Endodermal cell (in vitro differentiated cells): ENCODE measurements around the gene PRMT9. TPM values are rescaled to one million over a fixed set of nuclear protein-coding genes. Genes with fewer than 3 reads are reported as not detected.

Experiments
- DNase-seq: peaks from one replicate; pipeline ENCODE4 v3.0.0-alpha.2; 2017
- H3K27ac ChIP-seq: 2 replicates; pipeline ENCODE4 v1.5.1; 2013; ENCODE audit warnings: mild to moderate bottlenecking, low read depth, low read length, moderate library complexity
- H3K27me3 ChIP-seq: 2 replicates; pipeline ENCODE4 v1.6.1; 2013; ENCODE audit warnings: mild to moderate bottlenecking, low read length, moderate library complexity; ENCODE audit not compliant: insufficient read depth, control insufficient read depth, poor library complexity, severe bottlenecking
- H3K36me3 ChIP-seq: 2 replicates; pipeline ENCODE4 v1.7.0; 2013; ENCODE audit warnings: mild to moderate bottlenecking, low read length, moderate library complexity; ENCODE audit not compliant: control insufficient read depth, insufficient read depth
- H3K4me1 ChIP-seq: one replicate; pipeline ENCODE4 v1.7.0; 2013; ENCODE audit warnings: low read length; ENCODE audit not compliant: control insufficient read depth, insufficient read depth
- H3K4me3 ChIP-seq: 2 replicates; pipeline ENCODE4 v1.5.1; 2013; ENCODE audit warnings: mild to moderate bottlenecking, low read length, moderate library complexity
- H3K9ac ChIP-seq: 2 replicates; pipeline ENCODE4 v1.6.1; 2013; ENCODE audit warnings: mild to moderate bottlenecking, low read length, moderate library complexity; ENCODE audit not compliant: poor library complexity, severe bottlenecking; ENCODE audit errors: extremely low read depth
- H3K9me3 ChIP-seq: 2 replicates; pipeline ENCODE4 v1.6.1; 2013; ENCODE audit warnings: mild to moderate bottlenecking, low read length, moderate library complexity; ENCODE audit not compliant: control insufficient read depth
- H3K27ac Mint-ChIP-seq: 2 replicates; pipeline ENCODE4 v1.8.0; 2020; ENCODE audit warnings: mixed read lengths
- H3K27me3 Mint-ChIP-seq: 2 replicates; pipeline ENCODE4 v1.8.0; 2021; ENCODE audit warnings: mild to moderate bottlenecking, mixed read lengths; ENCODE audit not compliant: insufficient read depth
- H3K36me3 Mint-ChIP-seq: 2 replicates; pipeline ENCODE4 v1.8.0; 2020; ENCODE audit warnings: low read depth, mixed read lengths
- H3K4me1 Mint-ChIP-seq: 2 replicates; pipeline ENCODE4 v1.8.0; 2020; ENCODE audit warnings: mixed read lengths
- H3K4me3 Mint-ChIP-seq: 2 replicates; pipeline ENCODE4 v1.8.0; 2020; ENCODE audit warnings: mild to moderate bottlenecking, moderate library complexity, mixed read lengths
- H3K9me3 Mint-ChIP-seq: 2 replicates; pipeline ENCODE4 v1.8.0; 2020; ENCODE audit warnings: mild to moderate bottlenecking, mixed read lengths
- CTCF ChIP-seq: fragments of 200-600 bp; sonication (generic); conservative IDR thresholded peaks from 2 replicates; pipeline ENCODE4 v1.5.0; 2021; ENCODE audit warnings: antibody characterized with exemption, mild to moderate bottlenecking
- WGBS, 2 experiments: methylation state at CpG; one replicate each; pipeline versions ENCODE4 v1.1.5 to v1.1.7; 2013; ENCODE audit warnings: missing lambda C conversion rate in 2 of 2, mixed read lengths in 1 of 2; ENCODE audit not compliant: insufficient coverage in 1 of 2, insufficient read length in 1 of 2; 5-methylcytosine and 5-hydroxymethylcytosine counted together
- total RNA-seq, 2 donors: library from RNA; stranded (reverse); fragmentation: NEBNext Ultra II Directional in 1 of 2; extraction: Animal tissue kit (Norgen Biotek cat#: 25700) in 1 of 2; gene quantifications; 2 replicates in 1 of 2; 3 replicates in 1 of 2; pipeline ENCODE4 v1.2.1, GENCODE V29; 2021

The PRMT9 gene
- total RNA-seq, 2 donors from 2014 or later: 15.3 to 17.3 TPM

- DNase-seq: no peak
- Histone ChIP-seq H3K36me3 (no peaks in the 10 kb centered on the region), H3K9me3 (no peaks in the 10 kb centered on the region), H3K27ac (no peak overlapping the region), H3K27me3 (peaks cover 27% of the 10 kb centered on the region), H3K4me3 (no peak overlapping the region), H3K9ac (no peak overlapping the region), H3K4me1 (peaks cover 3% of the 10 kb centered on the region)
- TF ChIP-seq CTCF: no peak
- Mint-ChIP-seq H3K9me3 (no peaks in the 10 kb centered on the region), H3K27ac (no peak overlapping the region), H3K4me3 (no peak overlapping the region), H3K27me3 (peaks cover 13% of the 10 kb centered on the region), H3K4me1 (peaks cover 22% of the 10 kb centered on the region), H3K36me3 (no peaks in the 10 kb centered on the region)
- WGBS, 2 experiments: 80 to 91% methylated on average over 4 of the region's 4 CpGs
These were observed 41.7 kb upstream of the PRMT9 start for GRCh38 chr4:147725673-147726072.

GRCh38 chr4:147724468-147725201 lies 40.7 kb upstream of the PRMT9 start:
- Mint-ChIP-seq H3K36me3 (no peaks in the 10 kb centered on the region), H3K27ac (no peak overlapping the region), H3K4me1 (peaks cover 17% of the 10 kb centered on the region), H3K9me3 (no peaks in the 10 kb centered on the region), H3K27me3 (peaks cover 13% of the 10 kb centered on the region), H3K4me3 (no peak overlapping the region)
- WGBS, 2 experiments: 69 to 78% methylated on average over 10 to 12 of the region's 13 CpGs
- H3K9me3 ChIP-seq: no peaks in the 10 kb centered on the region
- H3K27me3 ChIP-seq: peaks cover 26% of the 10 kb centered on the region
- H3K4me3 ChIP-seq: no peak overlapping the region
- peak; percentile 51 for DNase-seq
- H3K4me1 ChIP-seq: no peaks in the 10 kb centered on the region
- H3K36me3 ChIP-seq: no peaks in the 10 kb centered on the region
- TF ChIP-seq CTCF: no peak
- H3K27ac ChIP-seq: no peak overlapping the region
- H3K9ac ChIP-seq: no peak overlapping the region

GRCh38 chr4:147723326-147723725 lies 39.4 kb upstream of the PRMT9 start:
- no peak for DNase-seq
- Mint-ChIP-seq H3K36me3 (no peaks in the 10 kb centered on the region), H3K4me3 (no peak overlapping the region), H3K27ac (no peak overlapping the region), H3K9me3 (no peaks in the 10 kb centered on the region), H3K27me3 (peaks cover 10% of the 10 kb centered on the region), H3K4me1 (peaks cover 17% of the 10 kb centered on the region)
- Histone ChIP-seq H3K9ac (no peak overlapping the region), H3K27me3 (peaks cover 13% of the 10 kb centered on the region), H3K36me3 (no peaks in the 10 kb centered on the region), H3K27ac (no peak overlapping the region), H3K4me3 (no peak overlapping the region), H3K4me1 (no peaks in the 10 kb centered on the region), H3K9me3 (no peaks in the 10 kb centered on the region)
- no peak for TF ChIP-seq CTCF
- WGBS, 2 experiments: 92 to 97% methylated on average over 5 of the region's 5 CpGs
